ENCODE results near the gene WAPL. TPM values are rescaled to one million over a fixed set of nuclear protein-coding genes. Genes with fewer than 3 reads are reported as not detected.

Gene WAPL
- total and polyA plus RNA-seq, 2 experiments from 2014 or later, result 15.2 to 27.9 TPM

GRCh38 chr10:86506499-86506898 lies 15.1 kb downstream of the WAPL start:
- Histone ChIP-seq H3K27ac (peak overlapping the region; percentile 34), H3K27me3 (no peaks in the 10 kb centered on the region), H3K9me3 (ENCODE audit: low read depth) (no peaks in the 10 kb centered on the region), H3K4me1 (ENCODE audit: low read depth) (no peaks in the 10 kb centered on the region), H3K36me3 (peaks cover 8% of the 10 kb centered on the region), H3K4me3 (no peak overlapping the region)
- no peak for TF ChIP-seq CTCF (IDR thresholded peaks at IDR 0.05; ENCODE audit: low read depth, low read length)
- no peak for DNase-seq (ENCODE audit: low read depth in 1 of 2, low spot score in 1 of 2)

GRCh38 chr10:86506062-86506461 lies 15.5 kb downstream of the WAPL start:
- peak overlapping the region; percentile 34 for H3K27ac ChIP-seq
- no peak overlapping the region for H3K4me3 ChIP-seq
- no peaks in the 10 kb centered on the region for H3K27me3 ChIP-seq
- no peaks in the 10 kb centered on the region for H3K9me3 ChIP-seq (ENCODE audit: low read depth)
- H3K4me1 ChIP-seq (ENCODE audit: low read depth), result no peaks in the 10 kb centered on the region
- peaks cover 8% of the 10 kb centered on the region for H3K36me3 ChIP-seq
- no peak for DNase-seq (ENCODE audit: low read depth in 1 of 2, low spot score in 1 of 2)
- TF ChIP-seq CTCF (IDR thresholded peaks at IDR 0.05; ENCODE audit: low read depth, low read length), result no peak

DNA sequence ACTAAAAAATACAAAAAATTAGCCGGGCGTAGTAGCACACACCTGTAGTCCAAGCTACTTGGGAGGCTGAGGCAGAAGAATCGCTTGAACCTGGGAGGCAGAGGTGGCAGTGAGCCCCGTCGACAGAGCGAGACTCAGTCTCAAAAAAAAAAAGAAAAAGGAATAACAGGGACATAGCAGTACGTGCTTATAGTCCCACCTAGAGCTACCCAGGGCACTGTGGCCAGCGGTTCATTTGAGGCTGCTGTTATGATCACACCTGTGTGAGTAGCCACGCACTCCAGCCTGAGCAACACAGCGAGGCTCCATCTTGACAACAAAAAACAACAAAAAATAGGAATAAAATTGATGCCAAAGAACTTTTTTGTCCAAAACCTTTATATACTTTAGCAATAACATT lies 17.1 kb downstream of the WAPL start:
- no peaks in the 10 kb centered on the region for H3K27me3 ChIP-seq

DNA sequence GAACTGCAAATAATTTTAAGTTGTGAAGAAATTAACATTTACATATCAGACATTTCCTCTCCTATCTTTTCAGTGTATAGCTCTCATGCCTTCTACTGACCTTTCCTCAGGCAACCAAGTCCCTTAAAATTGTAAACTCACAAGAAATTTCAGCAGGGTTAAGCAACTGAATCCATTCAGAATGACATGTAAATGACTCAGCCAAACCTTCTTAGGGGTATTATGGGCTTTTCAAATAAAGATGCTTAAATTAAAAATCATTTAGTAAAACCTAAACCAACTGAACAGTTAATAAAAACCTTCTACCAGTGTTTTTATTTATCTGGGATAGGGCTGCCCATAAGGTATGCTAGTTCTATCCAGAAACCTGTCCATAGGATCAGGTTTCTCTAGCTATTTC lies 20.7 kb downstream of the WAPL start:
- no peak for DNase-seq (ENCODE audit: low read depth in 1 of 2, low spot score in 1 of 2)
- H3K36me3 ChIP-seq, result peaks cover 29% of the 10 kb centered on the region
- no peak for TF ChIP-seq CTCF (IDR thresholded peaks at IDR 0.05; ENCODE audit: low read depth, low read length)
- H3K27ac ChIP-seq, result no peak overlapping the region
- H3K4me1 ChIP-seq (ENCODE audit: low read depth), result no peaks in the 10 kb centered on the region
- no peaks in the 10 kb centered on the region for H3K27me3 ChIP-seq
- no peak overlapping the region for H3K4me3 ChIP-seq
- H3K9me3 ChIP-seq (ENCODE audit: low read depth), result no peaks in the 10 kb centered on the region

More for the DNA sequence above, 17.1 kb downstream of the WAPL start:
- Histone ChIP-seq H3K27ac (no peak overlapping the region), H3K9me3 (ENCODE audit: low read depth) (no peaks in the 10 kb centered on the region), H3K4me3 (no peak overlapping the region), H3K4me1 (ENCODE audit: low read depth) (no peaks in the 10 kb centered on the region), H3K36me3 (peaks cover 19% of the 10 kb centered on the region)
- no peak for DNase-seq (ENCODE audit: low read depth in 1 of 2, low spot score in 1 of 2)
- TF ChIP-seq CTCF (IDR thresholded peaks at IDR 0.05; ENCODE audit: low read depth, low read length), result no peak

GRCh38 chr10:86498598-86498997 lies 23.0 kb downstream of the WAPL start:
- H3K4me3 ChIP-seq, result no peak overlapping the region
- no peak overlapping the region for H3K27ac ChIP-seq
- DNase-seq (ENCODE audit: low read depth in 1 of 2, low spot score in 1 of 2), result no peak
- TF ChIP-seq CTCF (IDR thresholded peaks at IDR 0.05; ENCODE audit: low read depth, low read length), result no peak
- peaks cover 34% of the 10 kb centered on the region for H3K36me3 ChIP-seq
- no peaks in the 10 kb centered on the region for H3K9me3 ChIP-seq (ENCODE audit: low read depth)
- H3K27me3 ChIP-seq, result no peaks in the 10 kb centered on the region
- H3K4me1 ChIP-seq (ENCODE audit: low read depth), result no peaks in the 10 kb centered on the region

DNA sequence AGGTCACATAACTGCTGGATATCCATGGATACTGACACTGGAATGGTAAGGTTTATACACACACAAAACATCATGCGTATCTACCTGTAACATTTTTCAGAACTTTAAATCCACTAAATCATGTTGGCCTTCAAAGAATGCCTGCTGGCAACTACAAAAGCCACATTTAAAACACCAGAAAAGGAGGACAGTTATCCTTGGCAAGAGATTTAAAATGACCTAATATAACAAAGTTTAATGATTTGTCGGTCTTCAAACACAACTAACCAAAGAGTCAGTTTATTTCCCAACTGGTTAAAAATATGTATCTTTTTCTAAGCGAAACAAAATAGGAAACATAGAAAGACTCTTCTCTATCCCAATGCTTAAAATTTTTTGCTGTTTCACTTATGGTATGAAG lies 24.0 kb downstream of the WAPL start:
- no peak overlapping the region for H3K4me3 ChIP-seq
- no peaks in the 10 kb centered on the region for H3K9me3 ChIP-seq (ENCODE audit: low read depth)
- H3K4me1 ChIP-seq (ENCODE audit: low read depth), result no peaks in the 10 kb centered on the region
- H3K27me3 ChIP-seq, result no peaks in the 10 kb centered on the region
- no peak for DNase-seq (ENCODE audit: low read depth in 1 of 2, low spot score in 1 of 2)
- peak overlapping the region; percentile 11 for H3K27ac ChIP-seq
- peaks cover 31% of the 10 kb centered on the region for H3K36me3 ChIP-seq
- TF ChIP-seq CTCF (IDR thresholded peaks at IDR 0.05; ENCODE audit: low read depth, low read length), result no peak

Data from cardiac muscle cell (in vitro differentiated cells and primary cell).